ENCODE measurements around the gene IQSEC3. TPM values are rescaled to one million over a fixed set of nuclear protein-coding genes. Genes with fewer than 3 reads are reported as not detected.

Gene IQSEC3
- total RNA-seq, 1 experiment from 2014 or later, result 0.55 TPM

GRCh38 chr12:189622-189962 is 123.0 kb downstream of the IQSEC3 start:
- Histone ChIP-seq H3K56ac (ENCODE audit: insufficient read length, low read depth, low read length) (no peak overlapping the region), H2BK120ac (ENCODE audit: low read depth, low read length, poor library complexity, severe bottlenecking) (no peak overlapping the region), H3K27ac (ENCODE audit: insufficient read length, low read depth, low read length) (no peak overlapping the region), H2BK20ac (ENCODE audit: low read depth, low read length, poor library complexity, severe bottlenecking) (no peak overlapping the region), H3K79me2 (ENCODE audit: insufficient read depth, low read length) (no peaks in the 10 kb centered on the region), H3K4me2 (ENCODE audit: insufficient read depth, insufficient read length, low read length) (no peak overlapping the region), H3K23ac (ENCODE audit: insufficient read length, low read depth, low read length) (no peak overlapping the region), H3K27me3 (ENCODE audit: insufficient read depth, low read length) (peaks cover 4% of the 10 kb centered on the region; the same call in 1 of the 2 replicates), H2BK15ac (ENCODE audit: low read depth, low read length) (no peak overlapping the region), H4K91ac (ENCODE audit: insufficient read length, low read depth, low read length) (no peak overlapping the region), H2AFZ (ENCODE audit: low read length) (no peak overlapping the region), H4K8ac (replicated peaks; ENCODE audit: insufficient read length, low read depth, low read length) (no peak overlapping the region), H4K5ac (ENCODE audit: insufficient read length, low read depth, low read length) (no peak overlapping the region), H4K20me1 (ENCODE audit: control insufficient read depth, insufficient read depth, insufficient read length) (no peaks in the 10 kb centered on the region), H2AK5ac (ENCODE audit: insufficient read length, low read length) (no peak overlapping the region), H3K14ac (ENCODE audit: insufficient read depth, low read length) (no peak overlapping the region), H3K9ac (ENCODE audit: extremely low read depth, insufficient read length, low read length) (no peak overlapping the region), H2BK5ac (ENCODE audit: insufficient read length, low read length) (no peak overlapping the region), H3K4me1 (ENCODE audit: insufficient read depth, low read length) (no peaks in the 10 kb centered on the region), H3K79me1 (ENCODE audit: insufficient read depth, low read depth, low read length, poor library complexity, severe bottlenecking) (no peaks in the 10 kb centered on the region), H3K4ac (ENCODE audit: low read depth, low read length) (no peak overlapping the region), H3K23me2 (ENCODE audit: insufficient read length, low read depth, low read length, poor library complexity, severe bottlenecking) (peaks cover 7% of the 10 kb centered on the region), H3T11ph (ENCODE audit: low read length) (no peak overlapping the region), H3K18ac (ENCODE audit: insufficient read length, low read depth, low read length) (no peak overlapping the region), H3K9me3 (ENCODE audit: control insufficient read depth, low read depth, low read length) (no peaks in the 10 kb centered on the region), H2BK12ac (ENCODE audit: insufficient read length, low read depth, low read length) (no peak overlapping the region)
- H3K27ac Mint-ChIP-seq, result no peak overlapping the region; a peak in 1 of 7 replicates
- TF ChIP-seq CTCF (conservative IDR thresholded peaks at IDR 0.05), result no peak
- H3K4me1 Mint-ChIP-seq, result peaks cover 5 to 10% of the 10 kb centered on the region in 2 experiments; a peak in 2 of 4 replicates
- no peak overlapping the region; a peak in 1 of 5 replicates for H3K4me3 Mint-ChIP-seq
- peaks cover 77% of the 10 kb centered on the region for H3K27me3 Mint-ChIP-seq (ENCODE audit: low read depth)
- peaks cover 0 to 2% (median 0%) of the 10 kb centered on the region in 3 experiments; a peak in 2 of 7 replicates for H3K36me3 Mint-ChIP-seq (ENCODE audit: insufficient read depth in 1 of 3, low read depth in 3 of 3)
- no CpG with 5 or more reads among the region's 6 CpGs for WGBS (ENCODE audit: extremely low coverage, insufficient read length, low lambda C conversion rate)
- no peak for DNase-seq
- H3K9me3 Mint-ChIP-seq, result peaks cover 5 to 7% of the 10 kb centered on the region in 2 experiments; a peak in 3 of 5 replicates

All from H9 (cell line).